NCI-H1092 treated with DMSO at 0.1 percent for 48 hours (cell line): ENCODE data around the gene MYRIP.

Source experiments
- DNase-seq: peaks from one replicate; lab custom pipeline; 2025; lab: John Stamatoyannopoulos, UW

Gene MYRIP

GRCh38 chr3:39907981-39908380 is 98.6 kb downstream of the MYRIP start:
- DNase-seq = peak; percentile 74

GRCh38 chr3:39910135-39910534 is 100.7 kb downstream of the MYRIP start:
- no peak for DNase-seq

DNA sequence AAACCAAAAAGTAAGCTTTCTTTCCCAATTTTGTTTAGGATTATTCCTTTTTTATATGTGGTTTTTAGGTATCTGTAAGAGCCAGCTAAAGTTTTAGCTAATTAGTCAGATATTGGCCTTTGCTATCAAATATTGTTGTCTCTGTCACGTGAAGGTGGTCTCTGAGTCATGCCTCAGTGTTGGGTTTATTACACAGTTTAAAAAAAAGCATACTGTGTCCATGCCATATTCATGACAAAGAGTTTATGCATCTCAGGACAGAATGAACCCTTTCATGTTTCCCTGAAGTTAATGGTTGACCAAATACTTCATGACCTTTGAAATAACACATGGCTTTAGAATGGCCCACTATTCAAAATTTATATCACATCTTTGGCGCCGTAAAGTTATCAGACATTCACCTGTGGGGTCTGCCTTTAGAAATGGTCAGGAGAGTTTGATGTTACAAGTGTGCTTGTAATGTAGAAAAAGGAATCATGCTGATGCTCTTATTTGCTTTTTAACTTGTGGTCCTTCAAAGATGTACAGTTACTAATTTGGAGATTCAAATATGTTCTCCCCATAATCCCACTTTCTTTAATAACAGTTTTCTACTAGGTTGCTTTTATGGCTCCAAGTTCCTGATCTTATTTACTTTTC is 101.5 kb downstream of the MYRIP start:
- DNase-seq = no peak

DNA sequence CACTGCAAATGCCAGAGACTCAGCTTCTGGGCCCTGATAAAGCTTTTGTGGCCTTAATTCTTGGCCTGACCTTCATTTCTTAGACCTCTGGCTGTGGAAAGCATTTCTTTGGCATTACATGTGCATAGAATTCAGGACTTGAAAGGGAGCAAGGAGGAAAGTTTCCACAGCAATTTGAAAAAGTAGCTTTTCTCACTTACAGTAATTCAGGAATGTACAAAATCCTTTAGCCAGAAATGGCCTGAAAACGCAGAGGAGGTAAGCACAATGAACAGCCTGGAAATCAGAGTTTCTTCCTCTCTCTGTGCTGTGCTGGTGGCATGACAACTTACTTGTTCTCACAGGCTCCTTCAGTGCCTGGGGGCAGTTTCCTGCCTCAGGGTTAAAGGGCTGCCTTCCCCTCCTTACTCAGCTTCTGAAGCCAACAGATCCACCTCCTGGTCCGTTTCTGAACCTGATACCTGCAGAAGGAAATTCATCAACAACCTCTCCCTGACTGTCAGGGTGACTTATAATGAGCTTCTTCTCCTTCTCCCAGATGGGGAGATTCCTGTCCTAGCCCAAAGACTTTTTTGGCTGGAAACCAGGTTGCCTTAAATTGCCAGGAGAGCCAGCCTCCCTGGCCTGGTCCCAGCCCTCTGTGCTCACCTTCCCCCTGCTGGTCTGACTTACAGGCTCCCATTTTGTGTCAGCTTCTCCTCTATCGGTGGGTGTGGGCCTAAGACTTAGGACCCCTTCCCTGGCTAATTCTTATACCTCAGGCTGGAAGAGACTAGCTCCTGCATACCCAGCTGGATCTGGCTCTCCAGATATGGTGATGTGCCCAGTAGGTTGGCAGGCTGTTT is 102.3 kb downstream of the MYRIP start:
- no peak for DNase-seq

- DNase-seq = no peak
These were observed 105.6 kb downstream of the MYRIP start for GRCh38 chr3:39915027-39915426.

GRCh38 chr3:39917065-39917773 is 107.8 kb downstream of the MYRIP start:
- no peak for DNase-seq

DNA sequence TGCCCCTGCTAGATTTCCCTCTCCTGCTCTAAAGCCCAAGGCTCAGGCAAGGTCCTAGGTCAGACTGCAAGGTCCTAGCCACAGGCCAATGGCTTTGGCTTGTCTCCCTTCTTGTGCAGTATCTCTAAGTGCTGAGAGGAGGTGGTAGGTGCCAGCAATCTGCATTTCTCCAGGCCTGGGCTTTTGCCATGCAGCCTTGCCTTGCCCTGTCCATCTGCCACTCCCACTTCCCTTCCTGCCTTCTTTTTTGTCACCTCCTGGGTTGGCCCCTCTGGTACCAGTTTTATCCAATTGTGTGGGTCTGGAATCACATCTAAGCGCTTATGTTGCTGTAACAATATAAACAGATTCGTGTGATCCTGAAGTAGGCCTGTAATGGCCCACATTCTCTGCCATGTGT is 109.9 kb downstream of the MYRIP start:
- DNase-seq = no peak

DNA sequence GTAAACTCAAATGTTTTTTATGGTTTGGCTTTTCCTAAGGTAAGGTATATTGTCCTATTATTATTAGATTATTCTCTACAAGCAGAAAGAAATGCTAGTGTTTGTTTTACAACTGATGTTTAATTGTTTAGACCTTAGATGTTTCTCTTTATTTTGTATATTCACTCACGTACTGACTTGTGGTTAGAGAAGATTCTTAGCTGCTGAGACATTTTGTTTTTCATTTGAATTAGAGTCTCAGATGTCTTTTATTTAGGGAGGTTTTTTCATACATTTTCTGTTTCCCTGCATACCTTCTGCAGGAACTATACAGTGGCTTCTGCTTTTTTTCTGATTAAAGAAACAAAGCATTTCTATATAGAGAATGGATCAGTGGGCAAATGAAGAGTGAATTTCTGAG is 110.9 kb downstream of the MYRIP start:
- DNase-seq = no peak

DNA sequence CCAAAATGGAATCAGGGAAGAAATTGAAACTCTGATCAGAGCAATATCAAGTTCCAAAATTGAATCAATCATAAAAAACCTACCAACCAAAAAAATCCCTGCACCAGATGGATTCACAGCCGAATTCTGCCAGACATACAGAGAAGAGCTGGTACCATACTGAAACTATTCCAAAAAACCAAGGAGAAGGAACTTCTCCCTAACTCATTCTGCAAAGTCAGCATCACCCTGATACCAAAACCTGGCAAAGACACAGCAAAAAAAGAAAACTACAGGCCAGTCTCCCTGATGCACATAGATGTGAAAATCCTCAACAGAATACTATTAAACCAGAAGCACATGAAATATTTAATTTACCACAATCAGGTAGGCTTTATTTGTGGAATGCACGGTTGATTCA is 118.1 kb downstream of the MYRIP start:
- no peak for DNase-seq

DNA sequence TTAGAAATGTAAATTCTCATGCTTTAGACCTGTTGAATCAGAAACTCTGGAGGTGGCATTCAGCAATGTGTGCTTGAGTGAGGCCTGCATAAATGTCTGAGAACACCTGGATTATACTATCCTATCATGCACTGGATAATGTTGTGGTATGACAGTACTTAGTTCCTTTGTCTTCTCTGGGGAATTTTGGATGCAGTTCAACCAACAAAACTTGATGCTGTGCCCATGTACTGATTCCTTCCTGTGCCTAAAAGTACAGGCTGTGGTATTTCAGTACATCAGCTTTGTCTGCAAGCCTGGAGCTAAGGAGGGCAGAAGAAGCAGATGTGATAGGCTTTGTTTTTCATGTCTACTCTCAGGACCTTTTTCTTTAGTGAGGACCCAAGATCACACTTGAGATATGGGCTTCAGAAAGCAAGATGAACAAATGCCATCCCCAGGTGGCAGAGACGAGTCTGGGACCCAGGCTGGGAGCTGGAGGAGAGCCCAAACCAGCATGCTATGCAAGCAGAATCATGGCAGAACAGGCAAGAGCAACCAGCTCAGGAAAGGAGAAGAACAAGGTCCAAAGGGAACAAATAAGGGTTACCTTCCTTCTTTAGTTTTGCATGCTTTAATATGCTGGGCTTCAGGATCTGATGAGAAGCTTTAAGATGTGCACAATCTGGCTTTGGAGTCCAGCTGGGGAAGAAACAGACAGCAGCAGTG is 124.7 kb downstream of the MYRIP start:
- DNase-seq = no peak

GRCh38 chr3:39934696-39935095 is 125.3 kb downstream of the MYRIP start:
- DNase-seq = no peak

DNA sequence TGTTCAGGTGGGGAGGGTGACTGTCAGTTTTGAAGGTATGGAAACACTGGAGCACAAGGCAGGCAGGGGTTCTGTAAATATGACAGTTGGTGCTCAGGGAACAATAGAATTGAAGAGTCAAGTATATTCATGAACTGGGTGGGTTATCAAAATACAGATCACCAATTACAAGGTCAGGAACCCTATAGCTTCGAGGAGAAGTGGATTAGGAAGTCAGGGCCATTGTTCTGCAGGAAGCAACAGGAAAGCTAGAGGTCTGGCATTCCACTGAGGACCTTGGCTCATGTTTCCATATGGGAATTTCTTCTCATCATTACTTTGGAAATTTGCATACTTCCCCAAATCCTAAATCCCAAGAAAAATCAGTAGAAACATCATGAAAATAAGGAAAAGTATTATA is 125.9 kb downstream of the MYRIP start:
- no peak for DNase-seq

- DNase-seq = no peak
These were observed 127.4 kb downstream of the MYRIP start for GRCh38 chr3:39936848-39937247.

- DNase-seq = no peak
These were observed 127.9 kb downstream of the MYRIP start for GRCh38 chr3:39937315-39937714.

DNA sequence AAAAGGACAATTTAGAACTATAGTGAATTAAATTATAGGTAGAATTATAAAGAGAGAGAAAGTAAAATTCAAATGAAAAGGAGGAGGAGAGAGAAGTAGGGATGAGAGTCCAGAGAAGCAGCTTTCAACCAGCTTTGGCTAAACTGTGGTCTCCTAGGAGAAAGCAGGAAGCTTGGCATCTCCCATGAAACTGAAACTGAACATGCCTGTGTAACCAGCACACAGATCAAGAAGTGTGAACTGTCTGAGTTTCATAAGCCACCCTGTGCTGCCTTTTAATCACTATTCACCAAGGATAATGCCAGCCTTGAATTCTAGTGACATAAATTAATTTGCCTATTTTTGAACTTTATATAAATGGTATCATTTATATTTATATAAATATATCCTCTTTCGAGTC is 128.5 kb downstream of the MYRIP start:
- DNase-seq = no peak

DNA sequence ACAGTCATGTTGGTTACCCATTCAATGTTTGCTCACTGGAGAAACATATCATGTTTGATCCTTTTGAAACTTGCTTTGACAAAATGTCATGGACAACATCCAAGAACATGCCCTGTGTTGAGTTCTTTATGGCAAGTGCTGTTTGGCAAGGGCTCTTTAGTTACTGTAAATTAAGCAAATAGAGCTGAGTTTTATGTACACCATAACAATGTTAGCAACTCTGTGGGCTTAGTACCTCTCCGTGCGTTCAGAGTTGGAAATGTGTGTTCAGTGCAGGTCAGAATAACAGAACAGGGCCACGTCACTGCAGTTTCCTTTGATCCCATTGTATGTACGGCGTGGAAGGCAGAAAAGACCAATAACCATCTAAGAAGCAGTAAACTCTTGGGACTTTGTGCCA is 132.5 kb downstream of the MYRIP start:
- DNase-seq = peak; percentile 43

DNA sequence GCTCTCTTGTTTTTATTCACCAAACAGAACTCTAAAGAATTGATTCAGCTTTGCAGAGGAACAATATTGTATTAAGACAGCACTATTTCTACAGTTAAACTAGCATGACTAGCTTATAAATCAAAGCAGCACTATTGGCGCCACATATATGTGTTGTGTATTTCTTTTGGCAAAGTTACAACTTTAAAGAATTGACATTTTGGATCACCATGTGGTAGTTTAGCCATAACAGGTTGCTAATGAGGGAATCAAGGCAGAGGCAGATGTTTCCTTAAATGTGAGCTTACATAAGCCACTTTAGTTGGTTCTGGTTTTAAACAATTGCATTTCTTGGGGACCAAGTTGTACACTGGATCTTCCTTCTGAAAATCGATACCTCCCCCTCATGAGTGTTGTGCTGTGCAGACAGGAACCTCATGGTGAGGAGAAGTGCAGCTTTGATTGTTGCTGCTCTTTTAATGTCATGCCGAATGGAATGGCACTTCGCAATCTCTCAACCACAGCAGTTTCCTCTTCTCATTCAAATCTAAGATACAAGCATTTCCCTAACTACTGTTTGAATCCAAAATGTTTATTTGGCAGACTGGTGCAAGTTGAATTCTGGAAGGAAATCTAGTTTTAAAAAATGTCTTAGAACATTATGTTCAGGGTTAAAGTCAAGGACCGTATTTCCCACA is 151.2 kb downstream of the MYRIP start:
- no peak for DNase-seq

GRCh38 chr3:39961230-39961629 is 151.8 kb downstream of the MYRIP start:
- no peak for DNase-seq

DNA sequence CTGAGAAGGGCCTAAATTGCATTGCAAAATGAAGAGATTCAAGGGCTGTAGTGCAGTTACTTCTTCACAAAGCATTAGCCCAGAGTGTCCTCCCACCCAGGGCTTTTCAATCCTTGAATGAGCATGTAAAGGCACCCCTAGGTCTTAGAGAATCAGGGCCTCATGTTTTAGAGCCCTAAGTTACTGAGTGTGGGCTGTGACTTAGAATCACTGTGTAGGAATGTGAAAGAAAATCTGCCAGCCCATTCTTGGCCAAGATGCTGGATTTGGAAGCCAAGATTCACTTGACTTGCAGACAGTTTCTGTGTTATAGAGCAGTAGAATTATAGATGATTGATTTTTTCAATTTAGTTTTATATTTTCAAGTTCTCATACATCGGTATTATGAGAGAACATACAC is 153.2 kb downstream of the MYRIP start:
- no peak for DNase-seq

DNA sequence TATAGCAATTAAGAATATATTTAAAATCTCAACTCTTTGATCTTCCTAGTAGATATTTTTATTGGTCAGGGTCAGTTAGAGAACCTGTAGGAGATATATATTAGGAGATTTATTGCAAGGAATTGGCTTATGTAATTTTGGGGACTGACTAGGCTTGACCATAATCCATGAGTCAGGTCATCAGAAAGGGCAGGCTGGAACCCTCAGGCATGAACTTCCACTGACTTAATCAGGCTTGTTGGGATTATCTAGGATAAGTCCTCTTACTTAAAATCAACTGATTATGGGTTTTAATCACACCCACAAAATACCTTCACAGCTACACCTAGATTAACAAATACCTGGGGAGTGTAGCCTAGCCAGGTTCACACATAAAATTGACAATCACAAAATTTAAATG is 156.1 kb downstream of the MYRIP start:
- DNase-seq = no peak

GRCh38 chr3:39965997-39966396 is 156.6 kb downstream of the MYRIP start:
- no peak for DNase-seq

DNA sequence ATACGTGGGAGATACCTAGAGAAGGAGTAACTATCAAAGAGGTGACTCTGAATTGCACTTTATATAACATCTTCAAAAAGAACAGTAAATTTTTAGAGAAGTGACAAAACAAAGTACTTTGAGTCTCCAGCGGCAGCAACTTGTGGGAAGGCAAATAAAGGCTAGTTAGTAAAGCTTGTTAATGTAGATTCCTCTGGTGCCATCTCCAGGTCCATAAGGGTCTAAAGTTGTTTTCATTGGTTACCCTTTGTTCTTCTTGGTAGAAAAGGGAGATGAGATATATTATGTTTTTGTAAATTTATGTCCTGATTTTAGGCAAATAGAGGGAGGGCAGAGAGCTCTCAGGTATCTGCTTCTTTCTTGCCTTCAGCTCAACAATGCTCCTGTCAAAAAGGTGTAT is 161.6 kb downstream of the MYRIP start:
- no peak for DNase-seq
